HG03159 (cell line): ENCODE data around the gene ZNRF3.
"Not testable (repeated sequence)": the region's sequence is repeated elsewhere in the genome, so short reads cannot be mapped to it uniquely, and the experiment has no call there.

ENCODE experiments used
- ATAC-seq: cut with Tn5 transposase; IDR thresholded peaks from one replicate; pipeline ENCODE4 v1.9.1; 2021; ENCODE audit warnings: mild to moderate bottlenecking, moderate library complexity; ENCODE audit not compliant: unreplicated experiment

ZNRF3 gene

DNA sequence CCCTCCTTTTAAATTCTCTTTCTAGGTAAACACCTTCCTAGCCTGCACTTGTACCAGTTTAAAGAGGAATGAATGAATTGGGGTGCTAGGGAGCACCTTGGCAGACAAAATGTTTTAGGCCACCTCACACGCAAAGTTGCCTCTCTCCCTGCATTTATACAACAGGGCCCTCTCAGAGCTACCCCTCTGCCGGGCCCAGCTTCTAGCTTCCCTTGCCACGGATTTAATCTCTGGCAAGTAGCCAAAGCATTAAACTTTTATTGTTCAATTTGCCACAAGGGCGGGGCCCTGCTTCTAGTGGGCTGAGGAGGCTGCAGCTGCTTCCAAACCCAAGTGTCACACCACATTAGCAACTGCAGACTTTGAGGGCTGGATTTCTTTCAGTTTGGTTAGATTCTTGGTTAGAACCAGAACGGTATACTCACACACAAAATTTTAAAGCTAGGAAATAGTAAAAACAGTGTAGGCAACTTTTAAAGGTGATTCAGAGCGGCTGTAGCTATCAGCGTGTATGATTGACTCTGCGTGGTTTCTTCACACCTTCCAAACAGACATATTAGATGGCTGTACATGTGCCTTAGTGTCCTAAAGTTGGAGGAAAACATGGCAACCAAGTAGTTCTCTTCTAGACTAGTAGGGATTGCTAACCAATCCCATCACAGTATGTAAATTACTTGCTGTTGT is 196.0 kb downstream of the ZNRF3 start:
- no peak for ATAC-seq

DNA sequence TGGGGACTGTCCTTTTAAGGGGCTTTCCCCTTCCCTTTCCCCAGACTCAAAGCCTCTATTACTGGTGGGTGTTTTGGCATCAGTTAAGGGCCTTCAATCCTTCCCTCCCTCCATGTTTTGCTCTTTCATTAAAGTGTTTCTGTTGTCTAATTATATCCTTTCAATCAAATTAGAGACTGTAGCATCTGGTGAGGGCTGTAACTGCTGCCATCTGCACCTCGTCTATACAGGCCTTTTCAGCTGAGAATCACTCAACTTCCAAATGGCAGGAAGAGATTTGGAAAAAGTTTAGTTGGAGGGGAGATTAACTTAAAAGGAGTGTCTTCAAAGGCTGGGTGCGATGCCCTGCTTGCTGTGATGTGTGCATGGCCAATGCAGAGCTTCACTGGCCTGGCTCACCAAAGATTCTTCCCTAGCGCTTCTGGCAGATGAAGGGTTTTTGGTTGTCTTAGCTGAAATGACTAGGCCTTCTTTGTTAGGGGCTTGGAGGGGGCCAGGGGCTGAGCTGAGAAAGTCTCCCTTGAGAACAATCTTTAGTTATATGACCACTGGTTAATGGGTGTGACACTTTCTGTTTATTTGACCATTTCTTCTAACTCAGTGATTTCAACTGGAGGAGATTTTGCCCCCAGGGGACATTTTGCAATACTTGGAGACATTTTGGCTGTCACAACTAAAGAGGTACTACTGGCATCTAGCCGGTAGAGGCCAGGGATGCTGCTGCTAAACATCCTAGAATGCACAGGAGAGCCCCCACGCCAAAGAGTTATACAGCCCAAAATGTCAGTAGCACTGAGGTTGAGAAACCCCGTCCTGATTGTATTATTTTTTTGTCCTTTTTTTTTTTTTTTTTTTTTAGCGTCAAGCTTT is 197.0 kb downstream of the ZNRF3 start:
- ATAC-seq = no peak

DNA sequence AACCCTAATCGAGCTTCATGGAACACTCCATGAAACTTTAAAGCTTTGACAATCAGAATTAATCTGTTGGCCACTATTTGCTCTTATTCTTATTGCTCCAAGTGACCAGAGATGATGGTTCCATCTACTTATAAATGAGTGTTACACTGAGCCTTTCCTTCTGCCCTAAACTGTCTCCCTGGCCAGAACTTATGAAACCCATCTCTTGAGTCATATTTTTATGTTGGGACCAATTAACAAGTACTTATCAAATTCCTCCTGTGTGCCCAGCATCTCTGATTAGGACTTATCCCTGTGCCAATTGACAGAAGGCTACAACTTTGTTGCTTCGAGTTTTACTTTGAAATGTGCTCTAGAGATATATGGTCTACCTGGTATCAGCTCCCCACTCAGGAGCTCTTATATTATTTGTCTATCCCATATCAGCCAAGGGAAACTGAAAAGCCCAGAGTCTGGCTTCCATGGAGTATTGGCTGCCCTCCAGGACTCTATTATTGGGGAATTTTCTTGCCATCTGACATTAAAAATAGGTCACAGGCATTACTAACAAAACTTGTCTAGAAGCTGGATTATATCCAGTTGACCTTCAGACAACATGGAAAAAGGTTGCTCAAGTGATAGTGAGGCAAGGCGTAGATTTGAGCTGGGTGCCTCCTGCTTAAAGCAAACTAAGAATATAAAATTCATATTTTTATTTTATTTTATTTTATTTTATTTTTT is 198.3 kb downstream of the ZNRF3 start:
- ATAC-seq = no peak

DNA sequence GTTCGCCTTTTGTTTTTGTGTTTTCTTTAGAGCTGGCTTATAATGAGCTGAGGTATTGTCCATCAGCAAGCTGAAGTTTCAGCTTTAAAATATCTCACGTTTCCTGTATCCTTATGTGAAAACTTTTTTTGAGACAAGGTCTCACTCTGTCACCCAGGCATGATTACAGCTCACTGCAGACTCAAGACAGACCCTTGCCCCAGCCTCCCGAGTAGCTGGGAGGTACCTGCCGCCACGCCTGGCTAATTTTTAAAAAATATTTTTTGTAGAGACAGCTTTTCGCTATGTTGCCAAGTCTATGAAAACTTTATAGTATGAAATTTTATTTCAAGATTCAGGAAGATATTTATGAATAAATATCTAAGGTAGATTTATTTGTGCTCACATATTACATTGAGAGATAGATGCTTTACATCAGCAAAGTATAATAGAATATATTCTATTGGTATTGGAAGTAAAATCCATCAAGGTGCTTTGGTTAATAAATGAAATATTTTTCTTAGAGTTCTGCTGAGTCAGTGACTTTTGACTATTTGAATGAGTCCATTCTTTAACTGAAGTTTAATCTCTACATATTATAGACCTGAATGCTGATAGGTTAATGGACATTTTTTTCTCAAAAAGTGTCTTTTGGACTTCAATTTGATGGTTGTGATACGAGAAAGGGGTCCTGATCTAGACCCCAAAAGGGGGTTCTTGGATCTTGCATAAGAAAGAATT is 199.6 kb downstream of the ZNRF3 start:
- no peak for ATAC-seq

DNA sequence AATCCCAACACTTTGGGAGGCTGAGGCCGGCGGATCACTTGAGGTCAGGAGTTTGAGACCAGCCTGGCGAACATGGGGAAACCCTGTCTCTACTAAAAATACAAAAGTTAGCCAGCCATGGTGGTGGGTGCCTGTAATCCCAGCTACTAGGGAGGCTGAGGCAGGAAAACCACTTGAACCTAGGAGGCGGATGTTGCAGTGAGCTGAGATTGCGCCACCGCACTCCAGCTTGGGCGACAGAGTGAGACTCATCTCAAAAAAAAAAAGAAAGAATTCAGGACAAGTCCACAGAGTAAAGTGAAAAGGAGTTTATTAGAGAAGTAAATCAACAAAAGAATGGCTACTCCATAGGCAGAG is 200.2 kb downstream of the ZNRF3 start:
- not testable (repeated sequence) for ATAC-seq

DNA sequence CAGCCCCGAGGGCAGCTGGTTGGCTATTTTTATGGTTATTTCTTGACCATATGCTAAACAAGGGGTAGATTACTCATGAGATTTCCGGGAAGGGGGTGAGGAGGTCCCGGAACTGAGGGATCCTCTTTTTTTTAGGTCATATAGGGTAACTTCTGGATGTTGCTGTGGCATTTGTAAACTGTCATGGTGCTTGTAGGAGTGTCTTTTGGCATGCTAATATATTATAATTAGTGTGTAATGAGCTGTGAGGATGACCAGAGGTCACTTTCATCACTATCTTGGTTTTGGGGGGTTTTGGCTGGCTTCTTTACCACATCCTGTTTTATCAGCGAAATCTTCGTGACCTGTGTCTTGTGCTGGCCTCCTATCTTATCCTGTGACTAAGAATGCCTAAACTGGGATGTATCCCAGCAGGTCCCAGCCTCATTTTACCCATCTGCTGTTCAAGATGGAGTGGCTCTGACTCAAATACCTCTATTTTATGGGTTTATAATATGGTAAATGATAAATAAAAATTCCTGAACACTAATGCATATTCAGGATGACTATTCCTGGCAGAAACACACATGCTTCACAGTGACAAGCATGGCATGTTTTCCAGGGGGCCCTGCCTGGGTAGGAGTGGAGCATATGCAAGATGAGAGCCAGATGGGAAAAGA is 200.7 kb downstream of the ZNRF3 start:
- no peak for ATAC-seq

DNA sequence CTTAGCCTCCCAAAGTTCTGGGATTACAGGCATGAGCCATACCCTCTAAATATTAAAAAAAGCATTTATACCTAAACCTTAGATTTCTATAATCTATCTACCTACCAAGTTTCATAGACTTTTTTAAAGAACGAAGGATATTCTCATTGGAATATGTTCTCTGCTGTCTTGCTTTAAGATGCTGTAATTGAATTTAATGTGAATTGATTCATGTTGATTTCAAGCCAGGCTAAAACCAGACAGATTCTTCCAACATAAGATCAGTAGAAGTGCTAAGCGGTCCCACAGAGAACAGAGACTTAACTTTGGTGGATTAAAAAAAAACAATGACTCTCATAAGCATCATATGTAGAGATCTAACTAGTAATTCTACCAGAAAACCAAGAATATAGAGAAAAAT is 203.6 kb downstream of the ZNRF3 start:
- no peak for ATAC-seq

DNA sequence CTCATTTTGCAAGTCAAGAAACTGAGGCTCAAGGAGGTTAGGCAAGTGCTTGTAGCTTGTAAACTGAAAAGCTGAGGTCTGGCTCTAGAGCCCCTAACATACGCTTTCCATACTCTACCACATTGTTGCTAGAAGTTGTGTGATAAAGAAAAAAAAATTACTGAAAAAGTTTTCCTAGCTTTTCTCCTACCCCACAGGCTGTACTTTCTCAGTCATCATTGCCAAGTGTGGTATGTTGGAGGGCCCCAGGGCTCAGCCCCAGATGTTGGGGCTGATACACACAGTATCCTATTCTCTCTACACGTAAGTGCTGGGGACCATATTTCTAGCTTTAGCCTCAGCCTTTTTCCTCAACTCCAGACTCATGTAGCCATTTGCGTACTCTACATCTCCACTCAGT is 205.4 kb downstream of the ZNRF3 start:
- ATAC-seq = no peak

DNA sequence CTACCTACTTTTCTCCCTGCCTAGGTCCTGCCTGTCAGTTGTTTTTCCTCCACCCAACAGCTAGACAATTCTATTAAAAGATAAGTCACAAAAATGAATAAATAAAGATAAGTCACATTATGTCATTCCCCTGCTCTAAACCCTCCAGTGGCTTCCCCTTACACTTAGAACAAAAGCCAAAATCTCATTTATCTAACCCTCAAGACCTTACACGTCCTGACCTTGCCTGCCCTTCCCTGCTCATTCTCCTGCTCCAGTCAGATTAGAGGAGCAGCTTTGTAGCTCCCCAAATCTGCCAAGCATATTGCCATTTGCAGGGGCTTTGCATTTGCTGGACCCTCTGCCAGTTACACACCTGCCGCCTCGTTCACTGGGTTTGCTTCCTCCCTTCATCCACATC is 206.1 kb downstream of the ZNRF3 start:
- ATAC-seq = no peak

DNA sequence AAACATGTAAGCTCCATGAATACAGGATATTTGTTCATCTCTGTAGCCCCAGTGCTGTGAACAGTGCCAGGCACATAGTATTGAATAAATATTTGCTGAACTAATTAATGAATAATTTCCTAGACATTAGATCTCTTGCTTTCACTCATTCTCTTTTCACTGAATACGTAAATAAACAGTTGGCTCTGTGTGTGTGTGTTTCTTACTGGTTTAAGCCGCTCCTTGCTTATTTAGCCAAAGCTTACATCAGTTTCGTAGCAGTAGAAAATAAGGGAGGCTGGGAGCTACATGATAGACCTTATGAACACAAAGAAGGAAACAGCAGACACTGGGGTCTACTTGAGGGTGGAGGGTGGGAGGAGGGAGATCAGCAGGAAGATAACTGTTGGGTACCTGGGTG is 206.7 kb downstream of the ZNRF3 start:
- no peak for ATAC-seq

DNA sequence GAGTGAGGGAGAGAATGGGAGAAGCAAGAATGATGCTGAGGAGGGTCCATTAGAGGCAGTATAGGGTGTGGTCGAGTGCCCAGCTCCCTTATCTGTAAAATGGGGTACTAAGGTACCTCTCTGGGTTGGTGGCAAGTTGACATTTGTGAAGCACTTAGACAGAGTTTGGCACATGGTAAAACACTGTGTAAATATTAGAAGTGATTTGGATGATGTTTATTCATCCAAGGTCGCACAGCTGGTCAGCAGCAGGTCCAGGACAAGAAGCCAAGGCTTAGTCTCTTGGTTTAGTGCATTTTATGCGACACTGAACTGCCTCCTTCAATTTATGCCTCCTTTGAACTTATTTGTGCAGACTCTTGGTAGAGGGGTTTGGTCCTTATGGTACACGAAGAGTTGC is 208.9 kb downstream of the ZNRF3 start:
- no peak for ATAC-seq

DNA sequence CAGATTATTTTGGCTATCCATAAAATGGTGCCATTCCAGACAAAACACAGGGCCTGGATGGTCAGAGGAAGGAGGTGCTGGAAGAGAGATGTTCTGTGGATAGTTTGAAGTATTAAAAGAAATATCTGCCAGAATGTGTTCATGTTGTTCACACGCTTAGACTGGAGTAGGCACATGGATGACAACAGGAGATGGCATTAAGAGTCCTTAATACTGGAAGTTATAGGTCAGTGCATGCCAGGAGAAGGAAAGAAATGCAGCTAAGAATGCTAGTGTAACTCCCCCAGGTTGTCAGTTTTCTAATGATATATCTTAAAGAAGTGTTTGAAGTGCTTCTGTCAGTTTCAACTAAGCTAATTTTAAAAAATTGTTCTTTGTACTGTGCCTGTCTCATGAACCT is 209.7 kb downstream of the ZNRF3 start:
- no peak for ATAC-seq

DNA sequence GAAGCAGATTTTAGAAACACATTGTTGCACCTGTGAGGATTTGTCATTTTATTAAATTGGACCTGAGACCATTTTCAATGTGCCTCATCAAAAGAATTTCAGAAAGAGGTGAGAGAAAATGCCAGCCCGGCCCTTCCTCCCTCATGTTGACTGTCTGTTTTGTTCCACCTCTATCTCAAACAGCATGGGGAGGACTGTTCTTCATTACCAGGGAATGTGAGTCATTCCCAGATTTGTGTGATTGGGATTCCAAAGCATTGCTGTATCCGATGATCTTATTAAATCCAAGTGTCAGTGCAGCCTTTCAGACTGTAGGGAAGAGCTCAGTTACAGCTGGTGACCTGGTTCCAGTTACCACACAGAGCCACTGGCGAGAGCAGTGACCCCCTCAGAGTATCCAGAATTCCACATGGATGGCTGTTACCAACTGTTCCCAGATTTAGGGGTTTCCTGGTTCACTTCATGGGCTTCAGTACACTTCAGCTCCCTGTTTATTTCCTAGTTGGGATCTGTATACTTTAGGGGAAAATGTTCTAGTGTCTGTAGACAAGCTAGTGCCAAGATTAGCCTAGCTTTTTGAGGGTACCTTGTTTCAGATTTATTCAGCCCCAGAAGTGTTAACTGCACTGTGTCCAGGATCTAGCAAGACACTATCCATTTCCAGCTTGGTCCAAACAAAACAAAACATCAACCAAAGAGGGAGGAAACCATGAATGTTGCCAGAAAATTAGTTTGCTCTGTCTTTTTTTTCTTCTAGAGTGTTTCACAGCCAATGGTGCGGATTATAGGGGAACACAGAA is 210.3 kb downstream of the ZNRF3 start:
- ATAC-seq = no peak

DNA sequence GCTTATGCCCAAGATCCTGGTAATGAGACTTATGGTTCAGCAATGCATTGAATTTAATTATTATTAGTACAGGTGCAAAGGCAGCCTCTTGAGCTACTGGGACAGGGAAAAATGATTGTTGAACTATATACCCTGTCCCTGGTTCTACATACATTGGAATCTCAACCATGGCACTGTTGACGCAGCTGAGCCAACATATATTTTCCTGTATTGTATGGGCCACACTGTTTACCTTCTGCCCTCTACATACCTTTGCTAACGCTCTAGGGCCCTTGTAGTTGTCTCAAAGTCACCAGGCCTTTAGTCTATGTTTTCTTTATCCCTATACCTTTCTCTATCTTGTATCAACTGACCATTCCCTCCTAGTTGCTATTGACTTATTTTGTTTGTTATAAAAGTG is 212.1 kb downstream of the ZNRF3 start:
- ATAC-seq = no peak

DNA sequence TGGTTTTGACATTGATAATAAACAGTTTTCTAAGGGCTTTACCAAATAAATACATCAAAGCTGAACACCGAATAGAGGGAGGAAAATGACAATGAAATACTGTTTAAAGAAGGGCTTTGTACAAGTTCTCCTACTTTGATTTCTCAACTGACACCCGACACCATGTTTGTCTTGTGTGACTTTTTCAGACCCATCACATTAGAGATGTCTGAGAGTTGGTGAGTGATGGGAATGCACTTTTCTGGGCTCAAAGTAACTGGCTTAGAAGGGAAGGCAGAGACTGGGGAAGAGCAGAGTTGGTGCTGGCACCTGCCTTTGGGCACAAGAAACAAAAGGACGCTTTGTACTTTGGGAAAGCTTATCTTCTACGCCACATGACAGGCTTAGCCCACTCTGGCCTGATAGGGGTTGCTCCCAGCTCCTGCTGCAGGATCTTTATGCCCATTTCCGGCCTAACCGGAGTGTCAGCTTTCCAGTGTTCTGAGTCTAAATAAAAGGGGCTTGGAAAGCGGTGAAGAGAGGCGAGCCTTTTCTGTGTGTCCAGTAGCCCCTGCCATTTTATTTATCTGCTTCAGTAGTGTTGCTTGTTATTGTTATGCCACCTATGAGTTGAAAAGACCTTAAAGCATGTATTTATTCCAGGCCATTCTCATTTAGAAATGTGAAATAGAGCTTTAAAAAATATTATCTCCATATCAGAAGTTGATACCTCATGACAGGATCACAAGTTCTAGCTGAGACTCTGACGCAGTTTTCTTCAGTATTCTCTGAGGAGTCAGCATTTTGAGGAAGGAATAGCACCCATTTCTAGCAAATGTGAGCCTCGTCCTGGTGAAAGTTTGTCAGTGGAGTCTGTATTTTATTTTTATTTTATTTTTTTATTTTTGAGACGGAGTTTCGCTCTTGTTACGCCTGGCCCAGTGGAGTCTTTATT is 213.6 kb downstream of the ZNRF3 start:
- ATAC-seq = no peak

DNA sequence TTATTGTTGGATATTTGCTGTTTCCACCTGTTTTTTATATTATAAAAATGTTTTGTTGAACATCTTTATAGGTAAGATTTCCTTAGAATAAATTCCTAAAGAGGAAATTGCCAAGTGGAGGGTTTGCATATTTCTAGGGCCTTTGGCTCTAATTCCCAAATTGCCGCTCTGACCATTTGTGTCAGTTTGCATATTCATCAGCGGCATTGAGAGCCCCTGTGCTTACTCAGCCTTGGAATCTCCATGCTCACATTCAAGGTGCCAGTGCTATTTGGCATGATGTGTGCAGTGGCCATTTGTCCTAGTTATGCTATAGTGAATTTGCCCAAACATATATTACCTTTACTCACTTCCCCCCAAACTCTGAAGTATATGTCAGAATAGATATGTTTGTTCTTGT is 214.9 kb downstream of the ZNRF3 start:
- ATAC-seq = no peak

DNA sequence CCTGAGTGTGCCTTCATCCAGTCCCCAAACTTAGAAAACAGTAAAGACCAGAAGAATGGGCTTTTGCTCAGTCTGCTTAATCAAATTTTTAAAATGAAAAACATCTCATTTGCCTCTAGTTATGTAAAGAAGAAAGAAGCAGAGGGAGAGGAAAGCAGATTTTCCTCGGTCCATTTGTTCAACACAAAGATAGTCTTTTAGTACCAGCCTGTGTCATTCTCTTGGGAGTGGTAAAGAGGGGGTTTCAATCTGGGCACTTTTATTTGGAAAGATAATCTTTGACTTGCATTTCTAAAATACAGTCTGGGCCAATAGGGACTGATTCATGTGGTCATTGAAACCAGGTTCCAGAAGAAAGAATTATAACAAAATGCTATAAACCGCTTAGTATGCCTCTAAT is 218.9 kb downstream of the ZNRF3 start:
- ATAC-seq = no peak

DNA sequence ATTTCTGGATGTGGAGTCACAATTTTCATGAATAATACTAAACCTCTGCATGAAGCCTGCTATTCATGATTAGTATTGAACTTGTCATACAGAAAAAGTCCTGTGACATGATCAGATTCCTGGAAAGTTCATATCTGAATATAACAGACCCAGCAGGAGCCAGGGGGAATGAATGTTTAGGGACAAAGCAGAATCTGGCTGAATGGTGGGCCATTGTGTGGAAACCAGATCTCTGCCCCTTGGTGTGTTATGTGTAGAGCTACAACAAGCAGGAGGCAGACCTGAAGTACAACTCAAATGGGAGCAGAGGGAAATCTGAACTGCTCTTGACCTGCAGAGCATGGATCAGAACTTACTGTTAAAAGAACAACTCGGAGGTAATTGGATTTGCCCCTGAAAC is 219.7 kb downstream of the ZNRF3 start:
- no peak for ATAC-seq

DNA sequence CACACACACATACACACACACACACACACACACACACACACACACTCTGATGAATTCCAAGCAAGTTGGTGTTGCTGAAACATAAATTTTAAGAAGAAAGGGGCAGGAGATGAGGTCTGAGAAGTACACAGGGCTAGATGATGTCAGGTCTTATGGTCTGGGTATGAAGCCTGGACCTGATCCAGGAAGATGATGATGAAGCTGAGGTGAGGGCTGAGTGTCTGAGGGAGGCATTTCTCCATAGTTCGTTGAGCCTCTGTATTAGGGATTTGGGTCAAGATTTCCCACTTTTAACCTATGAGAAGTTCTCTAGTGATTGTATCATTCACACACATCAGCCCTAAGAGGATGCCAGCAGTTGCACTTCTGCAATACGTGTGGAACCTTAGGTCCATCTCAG is 222.1 kb downstream of the ZNRF3 start:
- no peak for ATAC-seq
